Nephron progenitor cell (in vitro differentiated cells): ENCODE measurements around the gene PPP1R7.

Experiments
- DNase-seq: peaks from one replicate; pipeline ENCODE4 v3.0.0; 2021
- H3K27ac Mint-ChIP-seq: 2 replicates; pipeline ENCODE4 v1.8.0; 2021; ENCODE audit warnings: mild to moderate bottlenecking, moderate library complexity, mixed read lengths
- H3K27me3 Mint-ChIP-seq: 2 replicates; pipeline ENCODE4 v1.8.0; 2021; ENCODE audit warnings: mild to moderate bottlenecking, low read depth, mixed read lengths; ENCODE audit not compliant: poor library complexity
- H3K36me3 Mint-ChIP-seq: 2 replicates; pipeline ENCODE4 v1.8.0; 2021; ENCODE audit warnings: low read depth, mixed read lengths
- H3K4me1 Mint-ChIP-seq: 2 replicates; pipeline ENCODE4 v1.8.0; 2021; ENCODE audit warnings: mixed read lengths
- H3K4me3 Mint-ChIP-seq: 2 replicates; pipeline ENCODE4 v1.8.0; 2021; ENCODE audit warnings: mild to moderate bottlenecking, moderate library complexity, mixed read lengths
- H3K9me3 Mint-ChIP-seq: 2 replicates; pipeline ENCODE4 v1.8.0; 2021; ENCODE audit warnings: mild to moderate bottlenecking, moderate library complexity, mixed read lengths
- TF ChIP-seq, protein P1 (sequence below): fragments of 200-600 bp; sonication (generic); IDR thresholded peaks from 2 replicates; pipeline ENCODE4 v1.5.0; 2021; ENCODE audit warnings: antibody characterized with exemption

PPP1R7 gene

DNA sequence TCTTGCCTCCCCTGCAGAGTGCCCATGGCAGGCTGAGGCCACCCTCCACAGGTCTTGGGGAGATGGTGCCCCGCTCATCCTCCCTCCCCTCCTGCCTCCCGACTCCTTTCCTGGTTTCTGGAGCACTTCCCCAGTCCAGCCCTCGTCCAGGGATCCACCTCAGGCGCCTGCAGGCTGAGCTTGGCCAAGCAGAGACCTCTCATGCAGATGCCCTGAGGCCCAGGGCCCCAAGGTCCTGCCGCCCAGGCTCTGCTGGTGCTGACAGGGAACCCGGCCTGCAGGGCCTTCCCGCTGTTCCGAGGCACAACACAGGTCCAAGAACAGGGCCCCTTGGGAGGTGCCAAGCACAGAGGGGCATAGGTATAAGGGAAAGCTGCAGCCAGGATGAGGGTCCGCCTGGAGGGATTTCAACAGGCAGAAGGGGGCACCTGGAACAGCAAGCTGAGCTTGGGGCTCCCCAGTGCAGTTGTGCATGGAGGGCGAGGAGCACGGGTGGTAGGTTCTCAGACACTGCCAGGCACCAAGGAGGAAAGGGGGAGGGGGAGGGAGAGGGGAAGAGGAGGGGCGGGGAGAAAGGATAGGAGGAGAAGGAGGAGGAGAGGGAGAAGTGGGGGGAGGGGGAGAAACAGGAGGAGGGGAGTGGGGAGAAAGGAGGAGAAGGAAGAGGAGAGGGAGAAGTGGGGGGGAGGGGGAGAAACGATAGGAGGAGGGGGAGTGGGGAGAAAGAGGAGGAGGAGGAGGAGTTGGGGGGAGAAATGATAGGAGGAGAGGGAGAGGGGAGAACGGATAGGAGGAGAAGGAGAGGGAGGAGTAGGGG is 37.0 kb downstream of the PPP1R7 start:
- H3K27me3 Mint-ChIP-seq, result no peaks in the 10 kb centered on the region
- TF ChIP-seq, protein P1, sequence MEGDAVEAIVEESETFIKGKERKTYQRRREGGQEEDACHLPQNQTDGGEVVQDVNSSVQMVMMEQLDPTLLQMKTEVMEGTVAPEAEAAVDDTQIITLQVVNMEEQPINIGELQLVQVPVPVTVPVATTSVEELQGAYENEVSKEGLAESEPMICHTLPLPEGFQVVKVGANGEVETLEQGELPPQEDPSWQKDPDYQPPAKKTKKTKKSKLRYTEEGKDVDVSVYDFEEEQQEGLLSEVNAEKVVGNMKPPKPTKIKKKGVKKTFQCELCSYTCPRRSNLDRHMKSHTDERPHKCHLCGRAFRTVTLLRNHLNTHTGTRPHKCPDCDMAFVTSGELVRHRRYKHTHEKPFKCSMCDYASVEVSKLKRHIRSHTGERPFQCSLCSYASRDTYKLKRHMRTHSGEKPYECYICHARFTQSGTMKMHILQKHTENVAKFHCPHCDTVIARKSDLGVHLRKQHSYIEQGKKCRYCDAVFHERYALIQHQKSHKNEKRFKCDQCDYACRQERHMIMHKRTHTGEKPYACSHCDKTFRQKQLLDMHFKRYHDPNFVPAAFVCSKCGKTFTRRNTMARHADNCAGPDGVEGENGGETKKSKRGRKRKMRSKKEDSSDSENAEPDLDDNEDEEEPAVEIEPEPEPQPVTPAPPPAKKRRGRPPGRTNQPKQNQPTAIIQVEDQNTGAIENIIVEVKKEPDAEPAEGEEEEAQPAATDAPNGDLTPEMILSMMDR, result no peak
- H3K4me3 Mint-ChIP-seq, result no peak overlapping the region
- no peaks in the 10 kb centered on the region for H3K9me3 Mint-ChIP-seq
- peaks cover 29% of the 10 kb centered on the region for H3K4me1 Mint-ChIP-seq
- no peaks in the 10 kb centered on the region for H3K36me3 Mint-ChIP-seq
- no peak for DNase-seq
- H3K27ac Mint-ChIP-seq, result no peak overlapping the region

DNA sequence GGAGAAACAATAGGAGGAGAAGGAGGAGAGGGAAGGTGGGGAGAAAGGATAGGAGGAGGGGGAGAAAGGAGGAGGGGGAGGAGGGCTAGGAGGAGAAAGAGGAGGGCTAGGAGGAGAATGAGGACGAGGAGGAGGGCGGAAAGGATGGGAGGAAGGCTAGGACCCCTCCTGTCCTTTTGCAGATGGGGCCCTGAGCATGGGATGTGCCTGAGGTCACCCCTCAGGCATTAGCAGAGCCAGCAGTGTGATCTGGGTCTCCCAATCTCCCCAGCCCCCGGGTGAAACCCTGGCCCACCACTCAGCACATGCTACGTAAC is 37.6 kb downstream of the PPP1R7 start:
- H3K9me3 Mint-ChIP-seq, result no peaks in the 10 kb centered on the region
- TF ChIP-seq, protein P1, result no peak
- peaks cover 29% of the 10 kb centered on the region for H3K4me1 Mint-ChIP-seq
- no peaks in the 10 kb centered on the region for H3K36me3 Mint-ChIP-seq
- H3K27ac Mint-ChIP-seq, result no peak overlapping the region
- no peak for DNase-seq
- no peaks in the 10 kb centered on the region for H3K27me3 Mint-ChIP-seq
- H3K4me3 Mint-ChIP-seq, result no peak overlapping the region

DNA sequence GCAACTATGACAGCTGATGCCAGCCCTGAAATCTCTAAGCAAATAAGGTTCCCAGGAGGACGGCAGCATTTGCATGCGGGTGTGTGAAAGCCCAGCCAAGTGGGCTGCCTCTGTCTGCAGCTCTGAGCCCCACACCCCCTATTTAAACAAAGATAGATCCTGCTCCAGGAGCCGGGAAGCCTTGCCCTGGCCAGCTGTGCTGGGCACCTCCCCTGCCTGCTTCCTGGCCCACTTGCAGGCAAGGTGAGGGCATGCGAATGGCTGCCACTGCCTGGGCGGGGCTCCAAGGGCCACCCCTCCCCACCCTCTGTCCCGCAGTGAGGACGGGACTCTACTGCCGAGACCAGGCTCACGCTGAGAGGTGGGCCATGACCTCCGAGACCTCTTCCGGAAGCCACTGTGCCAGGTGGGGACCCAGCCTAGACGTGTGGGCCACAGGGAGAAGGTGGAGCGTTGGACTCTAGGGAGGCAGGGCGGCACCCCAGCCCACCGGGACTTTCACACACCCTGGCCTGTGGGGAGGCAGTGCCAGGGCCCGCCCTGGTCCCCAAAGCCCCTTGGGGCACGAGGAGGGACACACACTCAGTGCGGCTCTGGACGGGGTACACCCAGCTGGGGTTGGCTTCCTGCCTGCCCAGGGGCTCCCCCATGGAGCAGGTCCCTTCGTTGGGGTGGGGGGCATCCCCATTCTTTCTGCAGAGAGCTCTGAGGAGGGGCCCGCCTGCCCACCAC is 38.3 kb downstream of the PPP1R7 start, which contains the start of gene ANO7:
Gene ANO7 (plus strand): TSS at position 317 of the 732 bp plus-strand sequence. CDS start 1,387 bp downstream, outside the sequence.
- no peaks in the 10 kb centered on the region for H3K36me3 Mint-ChIP-seq
- H3K4me1 Mint-ChIP-seq, result peaks cover 29% of the 10 kb centered on the region

DNA sequence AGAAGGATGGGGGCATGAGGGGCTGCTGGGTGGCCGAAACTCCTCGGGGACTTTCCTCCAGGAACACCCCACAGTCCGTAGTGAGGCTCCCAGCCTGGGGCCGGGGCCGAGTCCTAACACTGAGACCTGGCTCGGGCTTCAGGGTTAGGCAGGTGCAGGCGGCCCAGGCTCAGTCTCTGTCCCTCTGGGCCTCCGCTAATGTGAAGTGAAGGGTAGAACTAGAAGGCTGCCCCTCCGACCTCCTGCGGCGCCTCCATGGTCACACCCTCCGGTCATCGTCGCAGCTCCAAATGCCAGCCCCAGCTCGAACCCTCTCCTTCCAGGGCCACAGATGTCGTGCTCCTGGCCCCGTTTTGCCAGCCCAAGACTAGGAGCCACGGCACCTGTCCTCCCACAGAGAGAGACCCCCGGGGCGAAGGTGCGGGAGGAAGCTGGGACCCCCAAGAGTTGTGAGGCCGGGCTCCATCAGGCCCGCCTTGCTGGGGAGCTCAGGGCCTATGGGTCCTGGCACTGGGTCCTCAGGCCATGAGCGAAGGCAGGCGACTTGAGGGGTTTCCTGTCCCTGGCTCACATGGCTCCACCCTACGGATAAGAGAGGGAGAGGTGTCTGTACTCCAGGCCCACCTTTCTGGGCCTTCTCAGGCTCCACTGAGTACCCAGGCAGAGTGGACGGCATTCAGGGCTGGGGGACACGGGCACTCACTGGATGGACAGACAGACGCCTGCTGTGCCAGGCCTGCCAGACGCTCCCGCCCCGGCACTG is 39.0 kb downstream of the PPP1R7 start:
- TF ChIP-seq, protein P1, result no peak
- H3K36me3 Mint-ChIP-seq, result no peaks in the 10 kb centered on the region
- no peak overlapping the region for H3K4me3 Mint-ChIP-seq
- no peak for DNase-seq
- peaks cover 29% of the 10 kb centered on the region for H3K4me1 Mint-ChIP-seq
- H3K27me3 Mint-ChIP-seq, result no peaks in the 10 kb centered on the region
- H3K9me3 Mint-ChIP-seq, result no peaks in the 10 kb centered on the region
- H3K27ac Mint-ChIP-seq, result no peak overlapping the region

More for the DNA sequence above, 38.3 kb downstream of the PPP1R7 start, which contains the start of gene ANO7:
- Mint-ChIP-seq H3K9me3 (no peaks in the 10 kb centered on the region), H3K27ac (no peak within 1 kb of the TSS), H3K4me3 (no peak within 1 kb of the TSS), H3K27me3 (no peaks in the 10 kb centered on the region)
- DNase-seq, result no peak
- TF ChIP-seq, protein P1, result no peak

DNA sequence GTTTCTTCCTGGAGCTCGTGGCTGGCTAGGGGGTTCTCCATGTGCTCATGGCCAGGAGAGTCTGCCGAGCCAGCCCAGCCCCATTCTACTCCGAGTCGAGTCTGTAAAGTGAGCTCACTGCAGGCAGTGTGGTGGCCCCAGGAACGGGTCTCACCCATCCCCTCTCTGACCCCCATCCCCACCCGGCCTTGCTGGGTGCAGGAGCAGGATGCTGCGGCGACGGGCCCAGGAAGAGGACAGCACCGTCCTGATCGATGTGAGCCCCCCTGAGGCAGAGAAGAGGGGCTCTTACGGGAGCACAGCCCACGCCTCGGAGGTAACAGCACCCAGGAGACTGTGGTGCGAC is 39.6 kb downstream of the PPP1R7 start:
- H3K4me3 Mint-ChIP-seq, result no peak overlapping the region
- H3K4me1 Mint-ChIP-seq, result peaks cover 29% of the 10 kb centered on the region
- no peaks in the 10 kb centered on the region for H3K36me3 Mint-ChIP-seq
- TF ChIP-seq, protein P1, result no peak
- no peak for DNase-seq
- H3K27ac Mint-ChIP-seq, result no peak overlapping the region
- no peaks in the 10 kb centered on the region for H3K9me3 Mint-ChIP-seq
- no peaks in the 10 kb centered on the region for H3K27me3 Mint-ChIP-seq
